Femur (tissue), 1 donor: Measurements from ENCODE around the gene MYH7.
"Not testable (repeated sequence)": the region's sequence is repeated elsewhere in the genome, so short reads cannot be mapped to it uniquely, and the experiment has no call there.

Source experiments
- DNase-seq: peaks from one replicate; pipeline ENCODE4 v3.0.0-alpha.2; 2017

MYH7 gene

DNA sequence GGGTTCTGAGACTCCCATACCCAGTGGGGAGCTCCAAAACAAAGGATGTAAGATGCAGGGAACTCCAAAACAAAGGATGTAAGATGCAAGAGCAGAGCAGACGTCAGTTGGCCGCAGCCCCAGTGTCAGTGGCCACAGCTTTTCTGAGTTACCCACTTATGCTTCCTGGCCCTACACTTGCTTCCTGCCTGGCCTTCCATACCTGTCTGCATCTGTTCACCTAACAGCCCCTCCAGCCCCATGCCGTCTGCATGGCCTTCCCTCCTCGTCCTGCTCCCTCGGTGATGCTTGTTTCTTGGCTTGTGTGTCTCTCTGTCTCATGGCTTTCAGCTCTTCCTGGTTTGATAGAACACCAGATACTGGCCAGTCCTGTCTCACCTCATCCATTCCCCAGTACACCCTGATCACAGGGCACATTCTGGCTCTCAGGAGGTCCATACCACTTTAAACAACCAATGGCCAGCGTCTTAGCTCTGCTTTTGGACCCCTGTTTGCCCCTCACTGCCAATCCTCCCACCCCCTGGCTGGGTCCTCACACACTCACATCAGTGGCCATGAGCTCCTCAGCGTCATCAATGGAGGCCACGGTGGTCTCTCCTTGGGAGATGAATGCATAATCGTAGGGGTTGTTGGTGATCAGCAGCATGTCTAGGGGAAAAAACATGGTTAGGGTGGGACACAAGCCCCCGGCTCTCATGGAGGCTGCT, 5.3 kb downstream of the MYH7 start:
- DNase-seq = peak; percentile 3

DNA sequence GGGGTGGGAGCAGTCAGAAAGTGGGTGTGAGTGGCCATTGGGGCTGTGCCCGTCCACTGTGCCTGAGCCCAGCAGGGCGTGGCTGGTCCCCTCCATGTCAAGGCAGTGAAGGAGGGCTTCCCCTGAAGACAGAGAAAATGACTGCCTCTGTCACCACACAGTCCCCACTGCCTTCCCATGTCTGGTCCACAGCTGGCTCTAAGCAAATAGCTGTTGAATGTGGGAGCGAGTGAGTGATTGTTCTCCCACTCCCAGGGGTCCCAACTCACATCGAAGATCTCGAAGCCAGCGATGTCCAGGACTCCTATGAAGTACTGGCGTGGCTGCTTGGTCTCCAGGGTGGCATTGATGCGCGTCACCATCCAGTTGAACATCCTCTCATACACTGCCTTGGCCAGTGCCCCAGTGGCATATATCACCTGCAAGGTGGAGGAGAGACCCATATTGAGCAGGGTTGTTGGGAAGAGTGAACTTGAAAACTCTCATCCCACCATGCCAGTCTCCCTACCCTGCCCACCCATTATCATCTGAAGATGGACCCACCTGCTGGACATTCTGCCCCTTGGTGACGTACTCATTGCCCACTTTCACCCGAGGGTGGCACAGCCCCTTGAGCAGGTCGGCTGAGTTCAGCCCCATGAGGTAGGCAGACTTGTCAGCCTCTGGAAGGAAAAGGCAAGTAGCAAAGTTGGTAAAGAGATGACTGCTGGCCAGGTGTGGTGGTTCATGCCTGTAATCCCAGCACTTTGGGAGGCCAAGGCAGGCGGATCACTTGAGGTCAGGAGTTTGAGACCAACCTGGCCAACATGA, 6.6 kb downstream of the MYH7 start:
- DNase-seq = no peak

DNA sequence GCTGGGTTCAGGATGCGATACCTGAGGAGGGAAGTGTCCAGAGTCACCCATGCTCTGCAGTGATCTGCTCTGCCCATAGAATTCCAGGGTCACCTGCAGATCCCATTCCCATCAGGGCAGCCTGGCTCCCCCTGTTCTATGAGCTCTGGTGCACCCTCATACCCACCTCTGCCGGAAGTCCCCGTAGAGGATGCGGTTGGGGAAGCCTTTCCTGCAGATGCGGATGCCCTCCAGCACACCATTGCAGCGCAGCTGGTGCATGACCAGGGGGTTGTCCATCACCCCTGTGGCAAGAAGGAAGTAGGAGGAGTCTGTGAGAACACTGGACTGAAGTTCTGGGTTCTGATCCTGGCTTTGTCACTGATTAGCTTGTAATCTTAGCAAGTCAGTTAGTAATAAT, 9.7 kb downstream of the MYH7 start:
- not testable (repeated sequence) for DNase-seq

DNA sequence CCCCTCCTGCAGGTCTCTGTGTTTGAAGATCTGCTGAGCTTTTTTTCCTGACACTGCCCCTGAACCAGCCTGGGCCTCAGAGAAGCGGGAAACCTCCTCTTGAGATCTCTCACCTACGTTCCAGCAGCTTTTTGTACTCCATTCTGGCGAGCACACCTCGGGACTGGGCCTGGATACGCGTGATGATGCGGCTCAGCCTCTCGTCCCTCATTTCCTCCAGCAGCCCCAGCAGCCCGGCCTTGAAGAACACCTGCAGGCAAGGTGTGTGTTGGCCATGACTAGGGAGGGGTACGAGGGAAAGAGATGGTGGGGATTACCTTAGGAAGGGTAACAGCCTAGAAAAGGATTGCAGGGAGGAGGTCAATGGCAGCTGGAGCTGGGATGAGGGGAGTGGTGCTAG, 10.3 kb downstream of the MYH7 start:
- DNase-seq = no peak

DNA sequence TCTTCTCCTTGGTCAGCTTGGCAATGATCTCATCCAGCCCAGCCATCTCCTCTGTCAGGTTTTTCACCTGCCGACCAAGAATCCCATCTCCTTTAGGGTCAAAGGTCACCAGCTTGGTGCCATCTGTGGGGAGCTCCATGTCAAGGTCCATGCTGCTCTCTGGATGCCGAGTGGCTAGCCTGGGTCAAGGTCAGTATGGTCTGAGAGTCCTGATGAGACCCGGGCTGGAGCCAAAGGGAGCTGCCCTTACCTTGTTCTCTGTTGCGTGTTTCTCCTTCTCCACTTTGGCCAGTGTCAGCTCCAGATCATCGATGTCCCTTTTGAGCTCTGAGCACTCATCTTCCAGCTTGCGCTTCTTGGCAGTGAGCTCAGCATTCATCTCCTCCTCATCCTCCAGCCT, 11.8 kb downstream of the MYH7 start:
- no peak for DNase-seq

DNA sequence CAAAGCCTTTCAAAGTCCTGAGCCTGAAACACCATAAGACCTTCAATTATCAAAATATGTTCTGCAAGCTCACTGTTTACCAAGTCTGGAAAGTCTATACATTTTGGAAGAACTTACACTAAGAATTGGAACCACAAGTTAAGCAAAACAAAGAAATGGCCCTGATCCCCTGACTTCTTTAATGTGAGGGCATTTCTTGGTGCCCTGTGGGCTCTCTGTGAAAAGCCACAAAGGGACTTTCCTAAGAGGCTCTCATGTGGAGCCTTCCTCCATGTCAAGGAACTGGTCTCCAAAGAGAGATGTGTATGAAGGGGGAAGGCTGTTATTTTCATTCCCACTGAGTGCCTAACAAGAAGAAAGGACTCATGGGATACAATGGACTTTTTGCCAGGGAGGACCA, 13.9 kb downstream of the MYH7 start:
- DNase-seq = no peak

DNA sequence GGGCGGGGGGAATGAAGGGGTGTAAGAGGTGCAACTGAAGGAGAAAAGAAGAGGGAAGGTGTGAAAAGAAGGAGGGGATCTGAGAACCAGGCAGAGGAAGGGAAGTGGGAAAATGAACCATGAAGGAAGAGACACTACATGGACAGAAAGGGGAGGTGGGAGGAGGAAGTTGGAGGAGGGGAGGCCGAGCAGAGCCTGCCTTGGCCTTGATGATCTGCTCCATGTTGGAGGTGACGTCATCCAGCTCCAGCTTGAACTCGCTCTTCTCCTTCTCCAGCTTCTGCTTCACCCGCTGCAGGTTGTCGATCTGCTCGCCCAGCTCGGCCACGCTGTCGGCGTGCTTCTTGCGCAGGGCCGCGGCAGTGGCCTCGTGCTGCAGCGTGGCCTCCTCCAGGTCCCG, 15.8 kb downstream of the MYH7 start:
- DNase-seq = not testable (repeated sequence)

DNA sequence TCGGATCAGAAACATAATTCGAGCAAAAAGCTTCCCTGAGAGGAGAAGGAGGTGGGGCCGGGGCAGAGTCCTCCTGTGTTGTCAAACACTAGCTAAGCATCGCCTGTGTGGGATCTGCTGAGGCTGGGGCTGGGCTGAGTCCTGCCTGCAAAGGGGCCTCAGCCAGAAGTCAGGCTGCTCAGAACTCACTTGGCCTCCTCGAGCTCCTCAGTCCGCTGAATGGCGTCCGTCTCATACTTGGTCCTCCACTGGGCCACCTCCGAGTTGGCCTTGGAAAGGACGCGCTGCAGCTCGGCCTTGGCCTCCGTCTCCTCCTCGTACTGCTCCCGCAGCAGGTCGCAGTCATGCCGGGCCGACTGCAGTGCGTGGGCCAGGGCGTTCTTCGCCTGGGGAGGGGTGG, 17.4 kb downstream of the MYH7 start:
- no peak for DNase-seq

DNA sequence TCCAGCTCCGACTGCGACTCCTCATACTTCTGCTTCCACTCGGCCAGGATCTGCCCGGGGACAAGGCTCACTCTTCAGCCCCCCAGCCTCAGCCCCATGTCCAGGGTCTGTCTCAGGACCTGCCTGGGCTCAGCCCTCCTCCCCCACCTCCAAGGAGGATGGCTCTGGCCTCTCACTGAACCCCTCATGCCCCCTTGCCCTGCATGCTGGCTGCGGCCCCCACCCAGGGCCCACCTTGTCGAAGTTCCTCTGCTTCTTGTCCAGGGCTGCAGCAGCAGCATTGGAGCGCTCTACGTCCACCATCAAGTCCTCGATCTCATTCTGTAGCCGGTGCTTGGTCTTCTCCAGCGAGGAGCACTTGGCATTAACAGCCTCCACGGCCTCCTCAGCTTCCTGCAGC, 18.2 kb downstream of the MYH7 start:
- not testable (repeated sequence) for DNase-seq

DNA sequence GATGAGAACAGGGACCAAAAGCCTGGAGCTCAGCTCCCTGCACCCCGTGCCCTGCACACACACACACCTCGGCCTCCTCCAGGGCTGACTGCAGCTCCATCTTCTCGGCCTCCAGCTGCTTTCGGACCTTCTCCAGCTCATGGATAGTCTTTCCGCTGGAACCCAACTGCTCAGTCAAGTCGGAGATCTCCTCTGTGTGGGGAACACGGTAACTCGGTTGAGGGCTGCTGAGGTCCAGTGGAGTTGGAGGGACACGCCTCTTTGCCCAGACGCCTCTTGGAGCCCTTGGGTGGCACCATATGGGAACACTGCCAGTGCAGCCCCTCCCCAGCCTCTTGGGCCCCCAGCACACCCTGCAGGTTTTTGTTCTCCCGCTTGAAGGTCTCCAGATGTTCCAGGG, 18.7 kb downstream of the MYH7 start:
- DNase-seq = no peak

DNA sequence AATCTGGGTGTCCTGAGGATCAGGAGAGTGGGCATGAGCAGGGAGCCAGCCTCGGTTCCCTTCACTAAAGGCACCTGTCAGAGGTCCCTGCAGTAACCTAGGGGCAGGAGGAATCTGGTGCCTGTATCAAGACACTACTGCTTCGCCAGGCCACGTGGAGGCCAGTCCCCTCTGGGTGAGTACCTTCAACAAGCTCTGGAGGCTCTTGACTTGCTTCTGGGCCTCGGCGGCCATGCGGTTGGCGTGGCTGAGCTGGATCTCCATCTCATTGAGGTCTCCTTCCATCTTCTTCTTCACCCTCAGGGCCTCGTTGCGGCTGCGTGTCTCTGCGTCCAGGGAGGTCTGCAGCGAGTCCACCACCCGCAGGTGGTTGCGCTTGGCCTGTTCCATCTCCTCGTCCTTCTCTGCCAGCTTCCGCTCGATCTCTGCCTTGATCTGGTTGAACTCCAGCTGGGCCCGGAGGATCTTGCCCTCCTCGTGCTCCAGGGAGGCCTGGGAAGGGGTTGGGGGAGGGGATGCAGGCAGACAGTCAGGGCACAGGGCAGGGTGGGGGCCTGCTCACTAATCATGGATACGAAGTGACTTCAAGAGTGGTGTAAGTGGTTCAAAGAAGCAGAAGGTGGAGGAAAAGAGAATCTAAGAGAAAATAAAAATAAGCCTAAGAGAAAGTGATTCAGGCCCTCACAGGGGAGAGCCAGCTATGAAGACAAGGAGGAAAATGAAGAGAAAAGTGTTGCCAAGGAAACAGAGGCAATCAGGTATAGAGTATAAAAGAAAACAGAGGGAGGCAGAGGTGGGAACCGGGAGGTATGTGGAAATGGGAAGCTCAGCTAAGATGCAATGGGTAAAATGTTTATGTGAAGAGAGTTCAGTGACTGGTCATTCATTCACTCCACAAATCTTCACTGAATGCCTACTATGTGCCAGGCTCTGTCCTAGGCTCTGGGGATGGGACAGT, 19.4 kb downstream of the MYH7 start:
- DNase-seq = no peak

DNA sequence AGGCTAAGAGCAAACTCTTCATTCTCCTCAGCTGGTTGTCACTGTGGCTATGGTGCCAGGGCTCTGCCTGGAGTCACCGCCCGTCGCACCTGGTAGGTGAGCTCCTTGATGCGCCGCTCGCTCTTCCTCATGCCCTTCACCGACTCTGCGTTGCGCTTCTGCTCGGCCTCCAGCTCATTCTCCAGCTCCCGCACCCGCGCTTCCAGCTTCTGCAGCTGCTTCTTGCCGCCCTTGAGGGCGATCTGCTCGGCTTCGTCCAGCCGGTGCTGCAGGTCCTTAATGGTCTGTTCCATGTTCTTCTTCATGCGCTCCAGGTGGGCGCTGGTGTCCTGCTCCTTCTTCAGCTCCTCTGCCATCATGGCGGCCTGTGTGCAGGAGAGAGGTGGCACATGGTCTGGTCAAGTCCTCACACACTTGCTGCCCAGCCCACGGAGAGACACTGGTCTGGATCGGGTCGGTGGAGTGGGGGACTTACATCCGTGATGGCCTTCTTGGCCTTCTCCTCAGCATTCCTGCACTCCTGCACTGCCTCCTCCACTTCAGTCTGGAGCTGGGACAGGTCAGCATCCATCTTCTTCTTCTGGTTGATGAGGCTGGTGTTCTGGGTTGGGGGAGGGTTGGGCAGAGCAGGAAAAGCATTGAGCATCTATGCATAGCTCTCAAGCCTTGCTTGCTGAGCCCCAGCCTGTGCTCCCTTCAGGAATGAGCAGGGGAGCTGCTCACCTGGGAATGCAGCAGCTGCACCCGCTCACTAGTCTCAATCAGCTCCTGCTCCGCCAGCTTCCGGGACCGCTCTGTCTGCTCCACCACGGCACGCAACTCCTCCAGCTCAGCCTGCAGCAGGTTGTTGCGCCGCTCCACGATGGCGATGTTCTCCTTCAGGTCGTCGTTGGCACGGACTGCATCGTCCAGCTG, 20.3 kb downstream of the MYH7 start:
- no peak for DNase-seq

DNA sequence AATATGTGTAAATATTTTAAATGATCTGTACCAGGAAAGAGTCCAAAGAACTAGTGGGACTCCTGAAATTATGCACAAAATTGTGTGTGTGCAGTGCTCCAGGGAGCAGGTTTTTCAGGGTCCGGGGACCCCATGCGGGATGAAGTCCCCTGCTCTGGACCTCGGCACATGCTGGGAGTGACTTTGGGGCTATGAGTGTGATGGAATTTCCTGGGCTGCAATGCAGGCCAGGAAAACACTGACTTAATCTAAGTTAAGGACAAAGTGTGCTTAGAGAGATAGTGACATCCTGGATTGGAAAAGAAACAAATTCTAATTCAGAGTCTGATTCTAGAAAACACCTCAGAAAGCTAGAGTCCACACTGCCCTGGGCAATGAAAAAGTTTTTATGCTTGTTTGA, 21.2 kb downstream of the MYH7 start:
- no peak for DNase-seq

DNA sequence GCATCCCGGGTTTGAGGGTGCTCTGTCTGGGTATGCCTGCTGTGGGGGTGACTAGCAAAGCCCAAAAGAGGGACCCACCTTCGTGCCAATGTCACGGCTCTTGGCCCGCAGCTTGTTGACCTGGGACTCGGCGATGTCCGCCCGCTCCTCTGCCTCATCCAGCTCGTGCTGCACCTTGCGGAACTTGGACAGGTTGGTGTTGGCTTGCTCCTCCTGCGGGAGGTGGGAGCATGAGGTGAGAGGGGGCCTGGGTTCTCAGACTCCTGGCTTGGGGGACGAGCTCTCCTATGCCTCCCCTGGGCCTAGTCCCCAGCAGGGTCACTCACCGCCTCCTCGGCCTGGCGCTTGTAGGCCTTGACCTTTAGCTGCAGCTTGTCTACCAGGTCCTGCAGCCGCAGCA, 21.8 kb downstream of the MYH7 start:
- no peak for DNase-seq

DNA sequence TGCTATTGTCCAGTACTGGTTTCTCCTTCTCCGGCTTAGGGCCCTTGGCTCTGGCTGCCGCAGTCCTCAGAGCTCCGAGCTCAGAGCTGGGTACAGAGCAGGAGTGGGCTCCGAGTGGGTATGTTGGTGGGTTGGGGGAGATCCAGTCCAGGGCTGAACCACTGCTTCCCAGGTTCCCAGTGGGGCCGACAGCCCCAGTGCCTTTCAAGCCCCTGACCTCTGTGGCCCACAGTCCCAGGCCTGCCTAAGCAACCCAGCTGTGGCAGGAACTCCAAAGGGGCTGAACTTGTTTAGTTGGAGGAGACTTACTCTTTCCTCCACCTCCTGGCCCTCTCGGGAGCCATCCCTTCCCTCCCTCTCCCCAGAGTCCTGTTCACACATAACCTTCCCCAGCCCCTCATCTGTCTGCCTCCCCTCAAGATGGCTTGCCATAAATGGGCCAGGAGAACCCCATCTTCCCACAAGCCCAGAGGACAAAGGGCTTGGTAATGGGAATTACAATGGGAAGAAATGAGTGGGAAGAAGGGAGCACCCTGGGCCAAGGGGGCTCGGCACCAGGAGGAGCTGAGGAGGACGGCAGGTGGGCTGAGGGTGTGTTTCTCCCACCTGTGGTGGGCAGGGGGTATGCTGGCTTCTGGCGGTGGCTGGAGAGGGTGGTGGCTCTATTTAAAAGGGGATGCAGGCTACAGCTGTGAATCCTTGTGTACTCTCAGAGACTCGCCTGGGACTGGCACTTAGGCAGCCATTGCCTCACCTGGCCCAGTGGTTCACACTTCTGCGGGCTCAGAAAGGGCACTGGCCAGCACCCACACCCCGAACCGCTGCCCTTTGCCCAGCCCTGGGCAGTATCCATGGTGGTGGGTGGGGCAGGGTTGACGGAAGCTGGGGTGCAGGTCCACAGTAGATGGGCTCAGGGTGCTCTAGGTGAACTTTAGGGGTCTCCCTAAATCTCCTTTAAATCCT, 23.6 kb downstream of the MYH7 start:
- DNase-seq = no peak

DNA sequence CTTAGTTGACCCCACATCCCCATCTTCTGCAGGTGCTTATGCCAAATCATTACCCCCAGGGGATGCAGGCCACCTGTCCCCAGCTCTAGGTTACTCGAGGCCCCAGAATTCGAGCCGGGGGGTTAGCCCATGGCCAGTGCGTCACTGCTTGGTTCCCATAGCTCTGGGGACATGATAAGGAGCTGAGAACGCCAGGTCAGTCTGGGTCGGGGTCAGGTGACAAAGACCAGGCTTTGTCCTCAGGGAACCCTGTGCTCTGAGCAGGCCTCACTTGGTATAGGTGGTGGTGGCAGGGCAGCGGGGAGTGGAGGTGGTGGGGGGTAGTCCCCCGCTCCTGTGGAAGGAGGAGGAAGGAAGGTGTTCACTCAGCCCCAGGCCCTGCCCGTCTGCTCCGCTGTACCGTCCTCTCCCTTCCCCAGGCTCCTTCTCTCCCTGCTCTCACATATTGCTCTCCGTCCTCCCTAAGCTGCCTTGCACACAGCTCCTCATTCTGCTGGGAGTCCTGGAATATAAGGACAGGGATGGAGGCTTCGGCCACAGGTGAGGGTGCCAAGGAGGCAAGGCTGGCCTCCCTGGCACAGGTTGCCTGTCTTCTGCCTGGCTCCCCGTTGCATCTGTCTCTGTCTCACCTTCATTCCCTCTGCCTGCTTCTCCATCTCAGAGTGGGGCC, 25.4 kb downstream of the MYH7 start:
- DNase-seq = no peak

DNA sequence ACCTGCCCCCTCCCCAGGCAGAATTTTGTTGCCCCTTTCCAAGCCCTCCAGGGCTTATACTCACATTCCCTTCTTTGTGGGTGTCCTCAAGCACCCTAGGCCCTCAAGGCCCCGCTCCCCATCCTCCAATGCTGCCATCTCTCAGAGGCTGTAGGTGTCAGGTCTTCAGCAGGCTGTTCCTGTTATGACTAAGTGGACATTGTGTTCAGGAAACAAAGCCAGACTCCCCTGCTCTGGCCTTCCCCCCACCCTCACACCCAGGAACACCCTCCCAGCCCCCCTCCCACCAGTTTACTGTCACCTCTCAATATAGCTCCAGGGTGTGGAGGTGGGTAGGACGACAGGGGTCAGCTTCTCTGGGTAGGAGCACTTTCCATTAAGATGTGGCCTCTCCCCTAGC, 26.0 kb downstream of the MYH7 start:
- DNase-seq = no peak

DNA sequence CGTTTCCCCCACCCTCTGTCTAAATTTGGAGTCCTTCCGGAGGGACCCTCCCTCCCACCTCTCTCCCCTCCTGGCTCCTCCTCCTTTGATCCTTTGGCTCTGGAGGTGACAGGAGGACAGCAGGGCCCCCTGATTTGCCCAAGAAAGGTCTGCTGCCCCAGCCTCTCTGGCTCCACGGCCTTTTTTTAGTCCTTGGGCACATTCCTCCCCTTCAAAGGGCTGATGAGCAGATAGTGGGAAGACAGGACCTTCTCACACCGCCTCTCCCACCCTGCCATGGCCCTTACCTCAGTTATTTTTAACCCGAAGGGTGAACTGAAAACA, 27.2 kb downstream of the MYH7 start:
- no peak for DNase-seq

DNA sequence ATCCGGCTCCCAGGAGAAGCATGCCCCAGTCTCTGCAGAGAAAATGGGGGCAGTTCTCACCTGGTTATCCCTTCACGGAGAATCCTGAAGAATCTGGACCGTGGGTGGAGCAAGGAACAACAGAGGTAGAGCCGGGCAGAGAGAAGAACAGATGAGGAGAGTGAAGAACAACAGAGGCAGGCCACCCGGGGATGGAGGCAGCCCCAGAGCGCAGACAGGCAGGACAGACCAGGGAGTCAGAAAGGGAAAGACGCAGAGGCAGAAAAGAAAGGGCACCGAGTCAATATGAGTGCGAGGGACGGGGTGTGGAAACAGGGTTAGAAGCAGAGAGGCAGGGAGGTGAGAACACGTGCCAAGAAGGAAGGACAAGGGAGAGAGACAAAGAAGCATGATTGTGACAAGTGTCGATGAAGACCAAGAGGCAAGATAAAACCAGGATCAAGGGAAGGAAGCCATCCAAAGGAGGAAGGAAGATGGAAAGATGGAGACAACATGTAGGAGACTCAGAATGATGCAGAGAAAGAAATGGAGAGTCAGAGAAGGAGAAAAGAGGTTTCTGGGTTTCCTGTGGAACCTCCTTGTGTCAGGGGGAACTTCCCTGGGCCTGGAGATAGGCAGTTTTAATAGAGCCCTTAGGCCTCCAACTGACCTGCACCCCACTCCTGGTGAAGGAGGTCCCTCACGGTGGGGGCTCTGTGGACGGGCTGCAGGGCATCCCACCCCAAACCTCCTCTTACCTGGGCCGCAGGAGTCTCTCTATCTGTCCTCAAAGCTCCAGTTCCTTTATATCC, 27.7 kb downstream of the MYH7 start, which contains the start of gene MYH6:
Gene MYH6 (minus strand): TSS at position 758 of the 791 bp plus-strand sequence. CDS start 1,050 bp downstream, outside the sequence.
- DNase-seq = no peak
